ENCODE results near the gene SYNDIG1L.

- no peak for TF ChIP-seq CTCF (IDR thresholded peaks at IDR 0.05)
- no peak for TF ChIP-seq POLR2AphosphoS5 (IDR thresholded peaks at IDR 0.05)
These were observed 61.6 kb downstream of the SYNDIG1L start for GRCh38 chr14:74364271-74364880.
